ENCODE data around the gene NTRK2. TPM values are rescaled to one million over a fixed set of nuclear protein-coding genes. Genes with fewer than 3 reads are reported as not detected.

NTRK2 gene
- total RNA-seq, 4 donors from 2014 or later: 1.1 to 7.3 (median 1.5) TPM

DNA sequence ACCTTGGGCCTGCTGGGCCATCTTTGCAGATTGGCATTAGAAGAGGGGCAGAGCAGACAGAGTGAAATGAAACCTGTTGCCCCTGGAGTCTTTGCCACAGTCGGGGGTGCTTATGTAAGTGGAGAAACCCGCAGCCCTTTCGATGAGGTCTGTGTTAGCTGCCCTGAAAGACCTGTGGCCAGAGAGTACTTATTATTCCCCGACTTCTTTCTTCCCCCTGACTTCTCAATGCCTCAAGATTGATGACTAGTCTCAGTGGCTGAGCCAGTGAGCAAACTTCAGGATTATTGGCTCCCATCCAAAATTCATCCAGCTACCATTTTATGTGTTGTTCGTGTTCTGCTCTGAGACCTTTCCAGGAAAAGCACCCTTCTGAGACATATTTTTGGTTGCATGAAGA, 7.6 kb downstream of the NTRK2 start:
- no peak overlapping the region for H3K4me3 ChIP-seq
- no peaks in the 10 kb centered on the region for H3K9me3 ChIP-seq
- intact Hi-C loops (cut with DNase I; ENCODE audit: low total_unique reads) (no loop called here), in situ Hi-C loops (cut with MboI; ENCODE audit: low sequenced_read_pairs in 4 of 4) (no loop called here)
- TF ChIP-seq POLR2A (IDR thresholded peaks at IDR 0.05): no peak
- TF ChIP-seq, protein P1, sequence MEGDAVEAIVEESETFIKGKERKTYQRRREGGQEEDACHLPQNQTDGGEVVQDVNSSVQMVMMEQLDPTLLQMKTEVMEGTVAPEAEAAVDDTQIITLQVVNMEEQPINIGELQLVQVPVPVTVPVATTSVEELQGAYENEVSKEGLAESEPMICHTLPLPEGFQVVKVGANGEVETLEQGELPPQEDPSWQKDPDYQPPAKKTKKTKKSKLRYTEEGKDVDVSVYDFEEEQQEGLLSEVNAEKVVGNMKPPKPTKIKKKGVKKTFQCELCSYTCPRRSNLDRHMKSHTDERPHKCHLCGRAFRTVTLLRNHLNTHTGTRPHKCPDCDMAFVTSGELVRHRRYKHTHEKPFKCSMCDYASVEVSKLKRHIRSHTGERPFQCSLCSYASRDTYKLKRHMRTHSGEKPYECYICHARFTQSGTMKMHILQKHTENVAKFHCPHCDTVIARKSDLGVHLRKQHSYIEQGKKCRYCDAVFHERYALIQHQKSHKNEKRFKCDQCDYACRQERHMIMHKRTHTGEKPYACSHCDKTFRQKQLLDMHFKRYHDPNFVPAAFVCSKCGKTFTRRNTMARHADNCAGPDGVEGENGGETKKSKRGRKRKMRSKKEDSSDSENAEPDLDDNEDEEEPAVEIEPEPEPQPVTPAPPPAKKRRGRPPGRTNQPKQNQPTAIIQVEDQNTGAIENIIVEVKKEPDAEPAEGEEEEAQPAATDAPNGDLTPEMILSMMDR (IDR thresholded peaks at IDR 0.05 in 4 of 5, conservative IDR thresholded peaks at IDR 0.05 in 1 of 5): no peak
- H3K4me1 ChIP-seq: no peaks in the 10 kb centered on the region
- H3K36me3 ChIP-seq: no peaks in the 10 kb centered on the region
- H3K27me3 ChIP-seq: peaks cover 0 to 4% (median 3%) of the 10 kb centered on the region in 3 donors
- no peak for DNase-seq
- no peak overlapping the region for H3K27ac ChIP-seq
- no peak for ATAC-seq

- intact Hi-C loops (cut with DNase I; ENCODE audit: low total_unique reads): no loop called here
These were observed 10.0 kb downstream of the NTRK2 start for GRCh38 chr9:84679571-84679970.

GRCh38 chr9:84681516-84682285, 12.2 kb downstream of the NTRK2 start:
- no peak overlapping the region for H3K4me3 ChIP-seq
- no peaks in the 10 kb centered on the region for H3K27me3 ChIP-seq
- intact Hi-C loops (cut with DNase I; ENCODE audit: low total_unique reads) (no loop called here), in situ Hi-C loops (cut with MboI; ENCODE audit: low sequenced_read_pairs in 4 of 4) (no loop called here)
- TF ChIP-seq, protein P1 (IDR thresholded peaks at IDR 0.05 in 4 of 5, conservative IDR thresholded peaks at IDR 0.05 in 1 of 5): no peak
- no peak for TF ChIP-seq POLR2A (IDR thresholded peaks at IDR 0.05)
- H3K27ac ChIP-seq: no peak overlapping the region
- H3K4me1 ChIP-seq: no peaks in the 10 kb centered on the region
- DNase-seq (no peak), ATAC-seq (no peak)
- H3K36me3 ChIP-seq: no peaks in the 10 kb centered on the region
- no peaks in the 10 kb centered on the region for H3K9me3 ChIP-seq

More at GRCh38 chr9:84679571-84679970, 10.0 kb downstream of the NTRK2 start:
- ATAC-seq: no peak
- Histone ChIP-seq H3K27me3 (no peaks in the 10 kb centered on the region), H3K27ac (no peak overlapping the region), H3K4me1 (no peaks in the 10 kb centered on the region), H3K9me3 (no peaks in the 10 kb centered on the region), H3K4me3 (no peak overlapping the region), H3K36me3 (no peaks in the 10 kb centered on the region)
- DNase-seq: no peak
- in situ Hi-C loops (cut with MboI; ENCODE audit: low sequenced_read_pairs in 4 of 4): no loop called here
- TF ChIP-seq, protein P1 (IDR thresholded peaks at IDR 0.05 in 4 of 5, conservative IDR thresholded peaks at IDR 0.05 in 1 of 5): no peak
- TF ChIP-seq POLR2A (IDR thresholded peaks at IDR 0.05): no peak

DNA sequence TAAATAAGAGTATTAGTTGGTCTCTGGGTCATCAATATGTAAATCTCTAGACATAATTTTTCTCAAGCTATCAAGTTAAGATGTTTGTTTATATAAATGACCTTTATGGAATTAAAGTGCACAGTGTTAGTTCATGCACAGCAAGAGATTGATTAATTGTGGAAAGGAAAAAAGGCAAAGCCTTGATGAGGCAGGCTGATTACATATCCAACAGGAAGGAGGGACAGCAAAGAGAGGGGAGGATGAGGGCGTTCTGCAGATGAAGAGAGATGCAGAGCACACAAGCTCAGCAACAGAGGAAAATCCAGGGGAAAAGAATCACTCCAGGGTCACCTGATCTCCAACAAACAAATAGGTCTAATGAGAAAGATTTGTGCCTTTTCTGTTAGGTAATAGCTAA, 16.5 kb downstream of the NTRK2 start:
- H3K4me1 ChIP-seq: no peaks in the 10 kb centered on the region
- H3K9me3 ChIP-seq: no peaks in the 10 kb centered on the region
- H3K4me3 ChIP-seq: no peak overlapping the region
- in situ Hi-C loops (cut with MboI; ENCODE audit: low sequenced_read_pairs in 4 of 4): no loop called here
- DNase-seq (no peak), ATAC-seq (no peak)
- TF ChIP-seq, protein P1 (IDR thresholded peaks at IDR 0.05 in 4 of 5, conservative IDR thresholded peaks at IDR 0.05 in 1 of 5): no peak
- TF ChIP-seq POLR2A (IDR thresholded peaks at IDR 0.05): no peak
- H3K27me3 ChIP-seq: no peaks in the 10 kb centered on the region
- H3K27ac ChIP-seq: no peak overlapping the region
- no peaks in the 10 kb centered on the region for H3K36me3 ChIP-seq
- intact Hi-C loops (cut with DNase I; ENCODE audit: low total_unique reads): no loop called here
